GM18519 (cell line): ENCODE results near the gene THRB.

ENCODE experiments used
- ATAC-seq: cut with Tn5 transposase; IDR thresholded peaks from one replicate; pipeline ENCODE4 v1.9.1; 2021; ENCODE audit warnings: mild to moderate bottlenecking, moderate library complexity; ENCODE audit not compliant: unreplicated experiment, low FRiP score

Gene THRB

DNA sequence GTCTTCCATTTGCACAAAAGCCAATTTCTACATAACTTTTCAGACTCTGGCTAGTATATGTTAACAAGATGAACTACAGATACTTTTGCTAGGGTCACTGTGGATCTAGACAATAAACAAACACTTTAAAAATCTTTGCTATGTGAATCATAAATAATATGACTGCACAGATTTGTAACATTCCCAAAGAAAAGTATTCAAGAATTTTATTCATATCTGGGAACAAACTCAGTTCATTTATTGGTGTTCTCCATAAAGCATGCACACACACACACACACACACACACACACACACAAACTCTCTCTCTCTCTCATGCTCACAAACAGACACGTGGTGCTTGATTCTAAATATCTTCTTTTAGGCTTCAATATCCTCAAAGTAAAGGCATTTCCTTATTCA is 18.8 kb upstream of the THRB start:
- no peak for ATAC-seq

DNA sequence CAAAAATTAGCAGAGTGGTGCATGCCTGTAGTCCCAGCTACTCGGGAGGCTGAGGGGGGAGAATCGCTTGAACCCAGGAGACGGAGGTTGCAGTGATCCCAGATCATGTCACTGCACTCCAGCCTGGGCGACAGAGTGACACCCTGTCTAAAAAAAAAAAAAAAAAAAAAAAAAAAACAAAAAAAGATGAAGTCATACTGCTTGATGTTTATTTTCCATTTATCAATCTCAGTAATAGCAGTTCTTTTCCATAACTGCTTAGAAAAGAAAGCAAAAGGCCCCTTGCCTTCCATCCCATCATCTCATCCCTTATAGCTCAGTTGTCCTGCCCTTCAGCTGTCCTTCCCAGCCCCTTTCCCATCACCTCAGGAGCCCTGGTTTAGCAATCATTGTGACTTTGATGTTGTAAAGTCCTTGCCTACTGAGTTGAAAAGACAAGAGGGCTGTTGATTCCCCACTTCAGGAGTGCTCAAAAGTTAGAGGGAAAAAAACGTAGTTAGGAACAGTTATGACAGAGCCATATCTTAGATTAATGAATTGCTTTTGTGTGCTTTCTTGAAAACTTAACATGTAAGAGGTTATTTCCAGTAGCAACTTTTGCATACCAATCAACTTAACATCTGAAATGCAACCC is 18.0 kb upstream of the THRB start:
- ATAC-seq: no peak

DNA sequence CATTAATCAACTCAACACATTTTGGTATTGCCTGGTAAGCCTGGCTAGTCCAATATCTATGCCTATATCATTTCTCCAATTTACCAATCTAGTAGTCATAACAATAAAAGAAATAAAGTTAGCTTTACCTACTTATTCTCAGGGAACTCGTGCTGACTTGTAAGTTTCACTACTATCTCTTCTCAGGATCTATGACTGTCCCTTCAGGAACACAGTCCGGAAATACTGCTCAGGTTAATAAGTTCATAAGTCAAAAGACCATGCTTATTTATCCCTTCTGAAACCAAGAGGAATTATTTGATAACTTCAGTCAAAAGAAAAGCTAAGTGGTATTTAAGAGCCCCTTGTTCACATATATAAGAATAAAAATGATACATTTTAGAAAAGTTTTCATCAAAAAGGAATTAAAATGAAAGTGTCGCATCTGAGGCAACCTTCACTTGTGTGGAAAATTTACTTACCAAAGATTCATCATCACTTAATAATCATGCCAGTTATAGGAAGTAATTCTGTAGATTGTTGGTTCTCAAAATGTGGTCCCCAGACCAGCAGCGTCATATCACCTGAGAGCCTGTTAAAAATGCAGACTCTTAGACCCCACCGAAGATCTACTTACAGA is 15.5 kb upstream of the THRB start:
- no peak for ATAC-seq

GRCh38 chr3:24508423-24508839 is 13.8 kb upstream of the THRB start:
- no peak for ATAC-seq

DNA sequence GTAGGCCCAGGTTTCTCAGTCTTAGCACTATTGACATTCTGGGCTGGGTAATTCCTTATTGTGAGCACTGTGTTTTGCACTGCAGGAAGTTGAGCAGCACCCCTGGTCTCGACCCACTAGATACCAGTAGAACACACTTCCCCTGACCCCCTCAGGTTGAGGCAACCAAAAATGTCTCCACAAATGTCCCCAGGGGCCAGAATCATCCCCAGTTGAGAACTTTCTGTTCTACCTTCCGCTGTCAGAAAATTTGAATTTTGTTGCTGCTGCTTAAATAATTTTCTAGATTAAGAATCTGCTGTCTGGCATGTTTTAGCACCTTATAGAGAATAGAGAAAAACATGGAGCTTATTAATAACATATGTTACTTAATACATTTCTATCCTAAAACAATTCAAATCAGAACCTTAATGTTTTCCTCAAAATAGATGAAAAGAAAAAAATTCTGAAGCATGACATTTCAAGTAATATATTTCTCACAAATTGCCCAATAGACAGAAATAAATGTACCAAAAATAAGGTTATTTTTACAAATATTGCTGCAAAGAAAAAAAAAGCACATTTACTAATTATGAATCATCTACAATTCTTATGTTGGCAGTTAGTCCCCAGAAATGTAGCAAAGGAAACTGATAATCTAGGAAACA is 13.2 kb upstream of the THRB start:
- no peak for ATAC-seq

DNA sequence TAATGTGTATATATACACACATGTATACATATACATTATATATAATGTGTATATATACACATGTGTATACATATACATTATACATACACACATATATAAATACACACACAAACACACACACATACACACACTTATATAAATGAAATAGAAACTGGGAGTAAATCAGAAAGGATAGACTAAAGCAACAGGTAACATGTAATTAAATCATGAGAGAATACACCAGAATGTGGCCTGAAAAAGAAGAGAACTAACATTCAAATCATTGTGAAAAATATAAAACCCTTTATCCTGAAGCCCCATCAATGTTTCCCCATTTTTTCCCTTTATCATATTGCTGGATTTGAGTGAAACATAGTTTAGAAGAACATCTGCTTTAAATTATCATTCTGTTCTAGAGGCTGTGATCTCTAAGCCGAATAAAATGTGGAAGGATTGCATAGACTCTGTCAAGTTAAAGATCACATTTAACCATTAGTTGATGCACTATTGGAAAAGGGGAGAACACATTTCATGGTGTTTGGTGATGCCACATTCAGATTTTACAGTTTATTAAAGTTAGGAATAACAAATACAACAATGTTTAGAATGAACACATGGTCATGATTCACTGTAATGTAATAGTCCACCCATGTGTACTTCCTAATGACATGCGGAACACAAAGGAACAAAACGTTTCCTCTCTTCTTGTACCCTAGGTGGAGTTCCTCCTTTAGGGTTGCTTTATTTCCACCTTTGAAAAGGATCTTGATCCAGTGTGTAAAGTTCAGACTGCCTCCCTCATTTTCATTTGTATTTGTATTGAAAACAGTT is 12.5 kb upstream of the THRB start:
- no peak for ATAC-seq

- ATAC-seq: no peak
Measured at GRCh38 chr3:24505691-24506550, 11.3 kb upstream of the THRB start.

DNA sequence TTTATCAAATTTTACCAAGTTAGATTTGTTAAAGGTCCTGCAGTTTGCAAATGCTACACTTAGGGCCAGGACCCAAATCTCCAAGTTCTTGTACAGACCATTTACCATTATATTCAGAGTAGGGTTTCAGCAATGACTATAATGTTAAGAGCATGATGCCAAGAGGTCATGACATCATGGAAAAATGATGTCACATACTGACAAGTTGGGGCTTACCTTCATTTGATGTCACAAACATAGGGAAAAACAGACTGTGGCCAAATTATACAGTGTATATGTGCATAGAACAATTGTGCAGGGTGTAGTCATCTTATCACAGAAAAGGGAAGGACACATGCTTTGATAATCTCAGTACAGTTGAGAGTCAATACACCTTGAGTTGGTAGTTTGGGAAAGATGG is 10.1 kb upstream of the THRB start:
- ATAC-seq: no peak

DNA sequence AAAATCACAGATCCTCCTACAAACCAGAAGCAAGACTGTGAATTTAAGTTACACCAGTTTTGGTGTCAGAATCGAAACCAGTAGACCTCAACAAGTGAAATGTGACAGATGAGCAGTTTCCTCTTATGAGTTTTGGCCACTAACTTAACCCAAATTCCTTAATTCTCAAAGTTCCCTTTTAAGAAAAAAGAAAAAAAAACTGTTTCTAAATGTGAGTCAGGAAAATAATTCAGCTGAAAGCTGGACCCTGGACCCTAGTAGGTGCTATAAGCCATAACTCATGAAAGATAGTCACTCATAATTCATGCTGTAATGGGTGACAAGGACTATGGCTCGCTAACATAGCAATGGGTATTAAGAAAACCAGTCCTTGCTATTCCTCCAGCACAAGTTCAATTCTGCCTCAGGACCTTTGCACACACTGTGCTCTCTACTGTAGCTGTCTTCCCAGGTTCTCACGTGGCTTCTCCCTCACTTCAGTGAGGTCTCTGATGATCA is 9.0 kb upstream of the THRB start:
- ATAC-seq: peak; percentile 87

DNA sequence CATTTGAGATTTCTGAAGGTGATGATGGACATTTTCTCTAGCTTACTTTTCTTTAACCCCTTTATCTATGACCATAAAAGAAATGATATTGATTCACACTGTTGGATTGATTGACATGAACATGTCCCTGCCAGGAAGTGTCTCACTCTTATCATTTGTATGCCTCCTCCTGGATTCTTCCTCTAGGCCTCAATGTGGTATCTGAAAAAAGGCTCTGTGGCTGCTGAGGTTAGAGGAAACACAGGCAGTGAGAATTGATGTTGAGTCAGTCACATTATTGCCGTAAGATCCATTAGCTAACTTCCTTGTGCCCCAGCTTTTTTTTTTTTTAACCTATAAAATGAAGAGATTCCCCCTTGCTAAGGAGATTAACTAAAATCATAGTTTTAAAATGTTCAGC is 8.0 kb upstream of the THRB start:
- ATAC-seq: no peak

DNA sequence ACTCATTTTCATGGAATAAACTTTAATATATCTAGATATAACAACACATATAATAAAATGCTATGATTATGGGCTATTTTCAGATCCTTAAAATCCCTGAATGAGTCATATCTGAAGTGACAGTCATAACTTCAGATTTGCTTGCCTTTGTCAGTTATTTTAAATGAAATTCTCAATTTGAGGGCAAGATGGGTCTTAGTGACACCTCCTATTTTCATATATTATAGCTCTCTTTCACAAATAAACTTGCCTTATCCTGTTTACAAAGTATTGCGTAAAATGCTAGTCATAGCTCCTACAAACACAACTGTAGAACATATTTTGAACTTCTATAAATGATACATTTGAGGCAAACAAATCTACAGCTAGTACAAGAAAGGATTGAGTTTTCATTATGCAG is 6.2 kb upstream of the THRB start:
- ATAC-seq: no peak

- ATAC-seq: no peak
Measured at GRCh38 chr3:24499991-24500390, 5.3 kb upstream of the THRB start.

- ATAC-seq: no peak
Measured at GRCh38 chr3:24498796-24499195, 4.1 kb upstream of the THRB start.

- no peak for ATAC-seq
Measured at GRCh38 chr3:24498391-24498790, 3.7 kb upstream of the THRB start.

DNA sequence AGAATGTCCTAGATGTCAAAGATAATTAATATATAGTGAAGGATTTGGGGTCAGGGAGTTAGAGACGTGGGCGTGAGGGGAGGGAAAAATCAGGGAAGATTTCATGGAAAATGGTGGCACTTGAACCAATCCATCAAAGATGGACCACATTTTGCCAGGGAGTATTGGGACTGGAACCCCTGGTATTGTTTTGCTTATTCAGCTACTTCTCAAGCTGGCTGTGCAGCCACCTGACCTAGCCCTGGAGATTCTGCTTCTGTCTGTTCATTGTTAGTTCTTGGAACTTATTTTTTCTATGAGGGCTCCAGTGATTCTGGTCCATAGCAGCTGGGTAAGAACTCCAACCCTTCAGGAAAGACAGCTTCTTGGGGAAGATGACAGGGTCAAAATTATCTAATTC is 3.3 kb upstream of the THRB start:
- no peak for ATAC-seq

GRCh38 chr3:24496529-24497482 is 2.2 kb upstream of the THRB start:
- ATAC-seq: no peak

DNA sequence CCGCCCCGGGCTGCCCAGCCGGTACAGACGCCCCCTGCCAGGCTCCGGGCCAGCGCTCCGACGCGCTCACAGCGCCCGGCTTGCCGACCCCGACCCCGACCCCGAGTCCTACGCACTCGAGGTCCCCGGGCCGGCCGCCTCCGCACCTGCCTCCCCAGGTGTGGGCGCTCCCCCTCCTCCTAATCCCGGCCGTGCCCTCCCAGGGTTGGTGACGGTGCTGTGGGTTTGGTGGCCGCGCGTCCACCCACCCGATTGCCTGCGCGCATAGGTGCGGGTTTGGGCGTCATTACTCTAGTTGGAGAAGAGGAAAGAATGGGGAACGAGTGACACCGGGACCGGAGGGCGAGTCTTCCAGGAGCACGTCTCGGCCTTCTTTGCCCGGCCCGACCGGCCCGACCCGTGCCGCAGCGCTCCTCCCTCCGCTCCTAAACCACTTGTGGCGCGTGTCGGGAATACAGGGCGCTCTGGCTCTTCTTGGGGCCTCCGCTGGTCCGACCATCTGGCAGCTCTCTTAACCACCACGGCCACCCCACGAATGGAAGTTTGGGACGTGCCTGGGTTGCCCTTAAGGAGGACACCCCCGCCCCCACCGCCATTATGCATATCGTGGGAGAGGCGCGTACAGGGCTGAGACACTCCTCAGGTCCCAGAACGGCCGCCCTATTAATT is 810 bp upstream of the THRB start:
- ATAC-seq: no peak

DNA sequence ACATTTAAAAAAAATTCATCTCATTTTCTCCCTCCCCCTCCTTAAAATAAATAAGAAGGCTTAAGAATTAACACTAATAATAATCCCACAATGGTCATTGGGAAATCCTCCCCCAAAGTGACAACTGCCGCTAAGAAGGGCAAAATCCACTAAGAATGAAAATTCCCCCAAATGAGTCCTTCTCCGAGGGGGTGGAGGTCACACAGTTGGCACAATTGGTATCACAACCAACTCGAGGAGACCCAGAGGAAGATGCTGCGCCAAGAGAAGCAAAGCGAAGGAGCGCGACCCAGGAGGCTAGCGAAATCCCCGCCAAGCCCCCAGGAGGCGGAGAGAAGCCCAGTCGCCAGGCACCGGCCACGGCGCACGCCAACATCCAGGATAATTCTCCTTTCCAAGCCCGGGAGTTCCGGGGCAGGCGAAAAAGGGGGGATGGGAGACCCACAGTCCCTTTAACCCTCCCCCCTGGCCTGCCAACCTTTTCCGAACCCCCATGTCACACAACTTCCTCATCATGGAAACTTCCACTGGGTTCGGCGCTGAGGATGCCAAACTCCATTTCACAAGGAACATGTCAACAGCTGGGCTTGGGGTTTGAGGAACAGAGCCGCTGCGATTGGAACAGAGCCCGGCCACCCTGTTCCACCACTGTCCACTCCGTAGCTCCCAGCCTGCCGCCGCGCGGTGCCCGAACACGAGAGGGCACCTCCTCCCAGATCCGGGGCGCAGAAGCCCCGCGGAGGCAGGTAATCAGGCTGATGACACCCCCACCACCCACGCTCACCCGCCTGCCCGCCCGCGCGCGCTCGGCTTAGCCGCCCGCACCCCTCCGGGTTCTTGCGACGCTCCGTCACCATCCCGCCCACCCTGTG is 668 bp downstream of the THRB start:
- ATAC-seq: no peak
